ENCODE measurements around the gene FBXO15.

The FBXO15 gene

DNA sequence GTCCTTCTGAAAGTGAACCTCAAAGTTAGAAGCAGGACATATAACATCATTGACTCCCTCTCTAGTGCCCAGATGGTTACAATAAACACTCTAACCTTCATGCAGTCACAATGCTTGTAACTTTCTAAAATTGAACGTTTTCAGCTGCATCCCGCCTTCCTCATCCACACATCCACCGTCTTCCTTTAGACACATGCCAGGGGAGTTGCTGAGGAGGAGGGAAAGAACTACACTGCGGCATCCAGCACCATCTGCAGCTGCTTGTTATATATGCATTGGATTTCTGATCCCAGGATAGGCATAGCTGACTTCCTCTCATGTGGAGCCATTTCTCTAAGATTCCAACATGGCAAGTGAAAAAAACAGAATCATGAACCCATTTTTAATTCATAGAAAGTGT lies 96.8 kb downstream of the FBXO15 start:
- DNase-seq (ENCODE audit: low spot score): no peak
- Histone ChIP-seq H3K4me1 (ENCODE audit: control insufficient read depth in 2 of 2, insufficient read depth in 1 of 2, low read depth in 1 of 2, low read length in 2 of 2) (no peaks in the 10 kb centered on the region), H3K14ac (ENCODE audit: low read length) (no peak overlapping the region), H2BK120ac (ENCODE audit: low read depth, low read length) (no peak overlapping the region), H2AK5ac (ENCODE audit: low read depth, low read length) (no peak overlapping the region), H3K79me1 (ENCODE audit: low read depth, low read length) (no peaks in the 10 kb centered on the region), H3K27me3 (ENCODE audit: control insufficient read depth in 3 of 3, insufficient read depth in 3 of 3, low read depth in 1 of 3, low read length in 3 of 3) (no peaks in the 10 kb centered on the region), H2BK15ac (ENCODE audit: low read length) (no peak overlapping the region), H3K36me3 (replicated peaks in 1 of 2; ENCODE audit: control insufficient read depth in 2 of 2, insufficient read depth in 2 of 2, low read length in 2 of 2) (no peaks in the 10 kb centered on the region), H2BK12ac (ENCODE audit: low read length) (no peak overlapping the region), H3K23ac (ENCODE audit: low read depth, low read length, poor library complexity) (no peak overlapping the region), H4K91ac (ENCODE audit: low read depth, low read length, poor library complexity) (no peak overlapping the region), H2AFZ (ENCODE audit: low read length) (no peak overlapping the region), H3K9ac (ENCODE audit: low read depth, low read length, poor library complexity) (no peak overlapping the region), H3K4me2 (ENCODE audit: insufficient read depth, low read length, poor library complexity, severe bottlenecking) (no peak overlapping the region), H3K18ac (ENCODE audit: low read length) (no peak overlapping the region), H2BK5ac (ENCODE audit: low read length) (no peak overlapping the region), H3K9me3 (replicated peaks in 1 of 2; ENCODE audit: control insufficient read depth in 2 of 2, insufficient read depth in 1 of 2, low read depth in 1 of 2, low read length in 2 of 2) (no peaks in the 10 kb centered on the region), H3K4me3 (ENCODE audit: low read length in 2 of 2) (no peak overlapping the region), H4K8ac (ENCODE audit: low read depth, low read length) (no peak overlapping the region), H3K27ac (replicated peaks; ENCODE audit: low read length) (no peak overlapping the region), H3K4ac (ENCODE audit: low read length) (no peak overlapping the region)
- WGBS, 2 donors (ENCODE audit: extremely low coverage in 2 of 2, insufficient read length in 2 of 2, insufficient replicate concordance in 1 of 2): no CpG with 5 or more reads among the region's 4 CpGs

DNA sequence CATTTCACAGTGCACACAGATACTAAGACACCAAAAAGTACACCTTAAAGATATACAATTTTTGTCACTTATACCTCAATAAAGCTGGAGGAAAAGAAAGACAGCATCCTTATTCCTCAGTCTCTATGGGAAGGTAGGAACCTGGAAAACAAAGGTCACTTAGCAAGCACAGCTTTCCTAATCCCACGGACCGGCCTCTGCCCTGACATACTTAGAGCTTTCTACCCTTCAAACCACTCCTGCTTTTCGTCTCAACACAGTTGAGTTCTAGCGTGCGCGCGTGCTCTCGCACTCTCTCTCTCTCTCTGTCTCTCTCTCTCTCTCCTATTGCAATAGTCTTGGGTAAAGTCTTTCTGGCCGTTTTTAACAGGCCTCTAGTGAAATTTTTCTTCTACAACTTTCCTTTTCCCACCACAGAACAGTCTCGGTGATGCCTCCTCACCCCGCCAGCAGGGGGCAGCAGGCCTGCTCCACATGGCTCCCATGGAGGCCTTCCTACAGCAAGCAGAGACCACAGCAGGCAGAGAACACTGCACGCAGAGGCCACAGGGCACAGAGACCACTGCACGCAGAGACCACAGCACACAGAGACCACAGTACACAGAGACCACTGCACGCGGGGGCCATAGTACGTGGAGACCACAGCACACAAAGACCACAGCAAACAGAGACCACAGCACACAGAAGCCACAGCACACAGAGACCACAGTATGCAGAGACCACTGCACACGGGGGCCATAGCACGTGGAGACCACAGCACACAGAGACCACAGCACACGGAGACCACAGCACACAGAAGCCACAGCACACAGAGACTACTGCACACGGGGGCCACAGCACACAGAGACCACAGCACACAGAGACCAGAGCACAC lies 106.9 kb downstream of the FBXO15 start:
- H4K91ac ChIP-seq (ENCODE audit: low read depth, low read length, poor library complexity): peak overlapping the region; percentile 73
- H2BK120ac ChIP-seq (ENCODE audit: low read depth, low read length): no peak overlapping the region
- no peak overlapping the region for H3K4me3 ChIP-seq (ENCODE audit: low read length in 2 of 2)
- H3K23ac ChIP-seq (ENCODE audit: low read depth, low read length, poor library complexity): peak overlapping the region; percentile 1
- no peak overlapping the region for H3K9ac ChIP-seq (ENCODE audit: low read depth, low read length, poor library complexity)
- H3K36me3 ChIP-seq (replicated peaks in 1 of 2; ENCODE audit: control insufficient read depth in 2 of 2, insufficient read depth in 2 of 2, low read length in 2 of 2): no peaks in the 10 kb centered on the region
- H2BK15ac ChIP-seq (ENCODE audit: low read length): no peak overlapping the region
- H4K8ac ChIP-seq (ENCODE audit: low read depth, low read length): no peak overlapping the region
- H3K4me1 ChIP-seq (ENCODE audit: control insufficient read depth in 2 of 2, insufficient read depth in 1 of 2, low read depth in 1 of 2, low read length in 2 of 2): no peaks in the 10 kb centered on the region
- no peak overlapping the region for H3K18ac ChIP-seq (ENCODE audit: low read length)
- H2BK5ac ChIP-seq (ENCODE audit: low read length): no peak overlapping the region
- no peak overlapping the region for H2AK5ac ChIP-seq (ENCODE audit: low read depth, low read length)
- H3K27ac ChIP-seq (replicated peaks; ENCODE audit: low read length): no peak overlapping the region
- no peaks in the 10 kb centered on the region for H3K27me3 ChIP-seq (ENCODE audit: control insufficient read depth in 3 of 3, insufficient read depth in 3 of 3, low read depth in 1 of 3, low read length in 3 of 3)
- H2AFZ ChIP-seq (ENCODE audit: low read length): no peak overlapping the region
- DNase-seq (ENCODE audit: low spot score): peak; percentile 9
- peak overlapping the region; percentile 28 for H3K14ac ChIP-seq (ENCODE audit: low read length)
- H3K9me3 ChIP-seq (replicated peaks in 1 of 2; ENCODE audit: control insufficient read depth in 2 of 2, insufficient read depth in 1 of 2, low read depth in 1 of 2, low read length in 2 of 2): no peaks in the 10 kb centered on the region
- H3K4ac ChIP-seq (ENCODE audit: low read length): no peak overlapping the region
- H3K4me2 ChIP-seq (ENCODE audit: insufficient read depth, low read length, poor library complexity, severe bottlenecking): no peak overlapping the region
- H2BK12ac ChIP-seq (ENCODE audit: low read length): no peak overlapping the region
- WGBS, 2 donors (ENCODE audit: extremely low coverage in 2 of 2, insufficient read length in 2 of 2, insufficient replicate concordance in 1 of 2): no CpG with 5 or more reads among the region's 20 CpGs
- H3K79me1 ChIP-seq (ENCODE audit: low read depth, low read length): no peaks in the 10 kb centered on the region

DNA sequence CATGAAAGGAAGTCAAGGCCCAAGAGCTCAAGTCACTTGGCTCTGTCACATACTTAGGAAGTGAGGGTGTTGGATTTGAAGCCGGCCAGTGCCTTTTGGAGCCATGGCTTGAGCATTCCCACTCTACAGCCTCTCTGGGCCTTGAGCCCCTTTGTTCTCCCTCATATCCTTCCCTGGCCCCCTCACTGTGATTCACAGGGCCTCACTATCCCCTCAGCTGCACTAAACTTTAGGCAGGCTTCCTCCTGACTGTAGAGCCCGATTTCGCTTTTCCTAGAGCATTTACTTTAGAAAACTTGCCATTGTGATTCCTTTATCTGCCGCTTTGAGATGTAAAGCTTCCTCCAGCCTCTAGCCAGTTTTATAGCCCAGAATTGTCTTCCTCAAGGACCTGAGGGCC lies 107.6 kb downstream of the FBXO15 start:
- H2AFZ ChIP-seq (ENCODE audit: low read length): no peak overlapping the region
- WGBS, 2 donors (ENCODE audit: extremely low coverage in 2 of 2, insufficient read length in 2 of 2, insufficient replicate concordance in 1 of 2): no CpG with 5 or more reads among the region's 4 CpGs
- no peak overlapping the region for H4K91ac ChIP-seq (ENCODE audit: low read depth, low read length, poor library complexity)
- no peak overlapping the region for H3K4ac ChIP-seq (ENCODE audit: low read length)
- H2BK5ac ChIP-seq (ENCODE audit: low read length): no peak overlapping the region
- no peak overlapping the region for H3K4me2 ChIP-seq (ENCODE audit: insufficient read depth, low read length, poor library complexity, severe bottlenecking)
- no peak overlapping the region for H2AK5ac ChIP-seq (ENCODE audit: low read depth, low read length)
- no peak overlapping the region for H4K8ac ChIP-seq (ENCODE audit: low read depth, low read length)
- H2BK12ac ChIP-seq (ENCODE audit: low read length): no peak overlapping the region
- no peak for DNase-seq (ENCODE audit: low spot score)
- no peaks in the 10 kb centered on the region for H3K27me3 ChIP-seq (ENCODE audit: control insufficient read depth in 3 of 3, insufficient read depth in 3 of 3, low read depth in 1 of 3, low read length in 3 of 3)
- H3K27ac ChIP-seq (replicated peaks; ENCODE audit: low read length): no peak overlapping the region
- no peak overlapping the region for H2BK15ac ChIP-seq (ENCODE audit: low read length)
- H3K79me1 ChIP-seq (ENCODE audit: low read depth, low read length): no peaks in the 10 kb centered on the region
- no peaks in the 10 kb centered on the region for H3K9me3 ChIP-seq (replicated peaks in 1 of 2; ENCODE audit: control insufficient read depth in 2 of 2, insufficient read depth in 1 of 2, low read depth in 1 of 2, low read length in 2 of 2)
- H3K18ac ChIP-seq (ENCODE audit: low read length): no peak overlapping the region
- no peak overlapping the region for H3K4me3 ChIP-seq (ENCODE audit: low read length in 2 of 2)
- no peak overlapping the region for H2BK120ac ChIP-seq (ENCODE audit: low read depth, low read length)
- no peaks in the 10 kb centered on the region for H3K36me3 ChIP-seq (replicated peaks in 1 of 2; ENCODE audit: control insufficient read depth in 2 of 2, insufficient read depth in 2 of 2, low read length in 2 of 2)
- no peak overlapping the region for H3K23ac ChIP-seq (ENCODE audit: low read depth, low read length, poor library complexity)
- no peaks in the 10 kb centered on the region for H3K4me1 ChIP-seq (ENCODE audit: control insufficient read depth in 2 of 2, insufficient read depth in 1 of 2, low read depth in 1 of 2, low read length in 2 of 2)
- no peak overlapping the region for H3K9ac ChIP-seq (ENCODE audit: low read depth, low read length, poor library complexity)
- H3K14ac ChIP-seq (ENCODE audit: low read length): no peak overlapping the region

DNA sequence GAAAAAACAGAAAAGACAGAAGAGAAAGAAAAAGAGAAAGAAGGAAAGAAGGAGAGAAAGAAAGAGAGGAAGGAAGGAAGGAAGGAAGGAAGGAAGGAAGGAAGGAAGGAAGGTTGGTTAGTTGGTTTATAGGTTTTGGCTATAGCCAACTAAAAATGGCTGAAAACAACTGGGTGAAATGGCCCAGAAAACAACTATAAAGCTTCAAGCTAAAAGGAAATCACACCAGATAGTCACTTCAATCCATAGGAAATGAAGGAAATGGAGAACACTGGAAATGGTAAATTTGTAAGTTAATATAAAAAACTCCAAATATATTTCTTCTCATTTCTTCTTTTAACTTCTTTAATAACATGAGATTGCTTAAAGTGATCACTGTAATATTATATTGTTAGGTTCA lies 118.5 kb downstream of the FBXO15 start:
- H2BK15ac ChIP-seq (ENCODE audit: low read length): no peak overlapping the region
- H3K23ac ChIP-seq (ENCODE audit: low read depth, low read length, poor library complexity): no peak overlapping the region
- H3K27me3 ChIP-seq (ENCODE audit: control insufficient read depth in 3 of 3, insufficient read depth in 3 of 3, low read depth in 1 of 3, low read length in 3 of 3): no peaks in the 10 kb centered on the region
- no peak overlapping the region for H2BK5ac ChIP-seq (ENCODE audit: low read length)
- H3K4me2 ChIP-seq (ENCODE audit: insufficient read depth, low read length, poor library complexity, severe bottlenecking): no peak overlapping the region
- H3K14ac ChIP-seq (ENCODE audit: low read length): no peak overlapping the region
- no peak overlapping the region for H3K4ac ChIP-seq (ENCODE audit: low read length)
- no peaks in the 10 kb centered on the region for H3K36me3 ChIP-seq (replicated peaks in 1 of 2; ENCODE audit: control insufficient read depth in 2 of 2, insufficient read depth in 2 of 2, low read length in 2 of 2)
- H2BK12ac ChIP-seq (ENCODE audit: low read length): no peak overlapping the region
- no peak overlapping the region for H2AFZ ChIP-seq (ENCODE audit: low read length)
- no peak overlapping the region for H2AK5ac ChIP-seq (ENCODE audit: low read depth, low read length)
- H4K8ac ChIP-seq (ENCODE audit: low read depth, low read length): no peak overlapping the region
- no peak for DNase-seq (ENCODE audit: low spot score)
- H3K9me3 ChIP-seq (replicated peaks in 1 of 2; ENCODE audit: control insufficient read depth in 2 of 2, insufficient read depth in 1 of 2, low read depth in 1 of 2, low read length in 2 of 2): no peaks in the 10 kb centered on the region
- no peak overlapping the region for H3K4me3 ChIP-seq (ENCODE audit: low read length in 2 of 2)
- H3K9ac ChIP-seq (ENCODE audit: low read depth, low read length, poor library complexity): no peak overlapping the region
- no peaks in the 10 kb centered on the region for H3K79me1 ChIP-seq (ENCODE audit: low read depth, low read length)
- H4K91ac ChIP-seq (ENCODE audit: low read depth, low read length, poor library complexity): no peak overlapping the region
- no peaks in the 10 kb centered on the region for H3K4me1 ChIP-seq (ENCODE audit: control insufficient read depth in 2 of 2, insufficient read depth in 1 of 2, low read depth in 1 of 2, low read length in 2 of 2)
- no peak overlapping the region for H2BK120ac ChIP-seq (ENCODE audit: low read depth, low read length)
- no peak overlapping the region for H3K27ac ChIP-seq (replicated peaks; ENCODE audit: low read length)
- H3K18ac ChIP-seq (ENCODE audit: low read length): no peak overlapping the region

Data from neuronal stem cell (in vitro differentiated cells).